ENCODE measurements around the gene RASAL3.
"Not testable (repeated sequence)": the region's sequence is repeated elsewhere in the genome, so short reads cannot be mapped to it uniquely, and the experiment has no call there.

RASAL3 gene

DNA sequence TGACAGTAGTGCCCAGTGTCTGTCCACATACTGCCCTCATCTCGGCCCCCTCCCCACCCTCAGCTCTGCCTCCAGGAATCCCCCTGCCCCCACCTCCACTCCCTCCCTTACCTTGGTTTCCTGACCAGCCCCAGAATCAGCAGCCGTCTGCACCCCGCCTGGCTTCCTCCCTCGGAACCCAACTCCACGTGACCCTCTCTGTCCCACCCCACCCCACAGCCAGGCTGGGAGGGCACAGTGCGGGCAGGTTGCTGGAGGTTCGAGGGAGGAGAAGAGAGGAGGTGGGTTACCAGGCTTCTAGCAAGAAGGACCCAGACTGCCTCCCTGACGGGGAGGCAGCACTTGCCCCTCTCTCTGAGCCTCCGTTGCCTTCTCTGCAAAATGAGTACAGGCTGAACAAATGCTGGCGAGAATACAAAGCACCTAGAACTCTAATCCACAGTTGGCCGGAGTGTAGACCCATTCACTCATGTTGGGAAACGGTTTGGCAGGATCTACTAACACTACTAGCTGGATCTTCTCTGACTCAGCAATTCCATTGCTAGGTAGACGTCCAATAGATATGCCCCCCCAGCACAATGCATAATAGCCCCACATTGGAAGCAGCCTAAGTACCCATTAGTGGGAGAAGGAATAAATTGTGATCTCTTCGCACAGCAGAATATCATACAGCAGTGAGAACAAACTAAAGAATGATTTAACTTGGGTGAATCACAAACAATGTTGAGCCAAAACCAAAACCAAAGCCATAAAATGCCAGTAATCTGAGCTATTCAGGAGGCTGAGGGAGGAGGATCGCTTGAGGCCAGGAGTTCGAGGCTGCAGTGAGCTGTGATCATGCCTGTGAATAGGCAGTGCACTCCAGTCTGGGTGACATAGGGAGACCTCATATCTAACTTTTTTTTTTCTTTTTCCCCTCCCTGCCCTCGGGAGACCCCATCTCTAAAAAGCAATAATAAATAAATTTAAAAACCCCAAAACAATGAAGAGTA lies at the start of gene RASAL3:
Gene RASAL3, minus strand, starts transcription at position 151 of the 992 bp plus-strand sequence. CDS start 186 bp downstream, outside the sequence.
- no peak for DNase-seq (ENCODE audit: low read depth, low spot score)

DNA sequence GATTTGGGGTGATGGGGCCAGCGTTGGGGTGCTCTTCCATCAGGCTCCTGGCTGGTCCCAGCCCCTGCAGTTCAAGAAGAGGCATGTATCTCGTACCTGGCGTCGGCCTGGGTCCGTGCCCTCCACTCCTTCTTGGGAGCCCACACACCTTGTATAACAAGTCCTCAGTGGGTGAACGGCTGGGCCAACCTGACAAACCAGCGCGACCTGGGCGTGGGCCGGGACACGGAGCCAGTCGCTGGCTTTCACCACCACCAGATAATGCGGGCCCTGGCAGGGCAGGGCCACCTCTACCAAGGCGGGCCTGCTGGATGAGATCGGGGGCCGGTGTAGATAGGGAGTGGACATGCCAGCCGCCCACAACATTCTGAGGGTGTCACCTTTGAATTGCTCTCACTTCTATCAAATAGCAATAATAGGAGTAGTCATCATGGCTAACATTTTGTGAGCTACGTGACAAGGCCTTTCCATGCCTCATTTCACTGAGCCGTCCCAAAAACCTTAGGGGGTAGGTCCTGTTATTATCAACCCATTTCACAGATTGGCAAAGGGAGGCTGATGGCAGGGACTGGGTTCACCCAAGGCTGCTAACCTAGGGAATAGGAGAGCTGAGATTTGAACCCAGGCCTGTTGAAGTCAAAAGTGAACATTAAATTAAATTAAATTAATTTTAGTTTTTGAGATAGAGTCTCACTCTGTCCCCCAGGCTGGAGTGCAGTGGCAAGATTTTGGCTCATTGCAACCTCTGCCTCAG lies 47.5 kb upstream of the RASAL3 start:
- DNase-seq (ENCODE audit: low read depth, low spot score) = no peak

DNA sequence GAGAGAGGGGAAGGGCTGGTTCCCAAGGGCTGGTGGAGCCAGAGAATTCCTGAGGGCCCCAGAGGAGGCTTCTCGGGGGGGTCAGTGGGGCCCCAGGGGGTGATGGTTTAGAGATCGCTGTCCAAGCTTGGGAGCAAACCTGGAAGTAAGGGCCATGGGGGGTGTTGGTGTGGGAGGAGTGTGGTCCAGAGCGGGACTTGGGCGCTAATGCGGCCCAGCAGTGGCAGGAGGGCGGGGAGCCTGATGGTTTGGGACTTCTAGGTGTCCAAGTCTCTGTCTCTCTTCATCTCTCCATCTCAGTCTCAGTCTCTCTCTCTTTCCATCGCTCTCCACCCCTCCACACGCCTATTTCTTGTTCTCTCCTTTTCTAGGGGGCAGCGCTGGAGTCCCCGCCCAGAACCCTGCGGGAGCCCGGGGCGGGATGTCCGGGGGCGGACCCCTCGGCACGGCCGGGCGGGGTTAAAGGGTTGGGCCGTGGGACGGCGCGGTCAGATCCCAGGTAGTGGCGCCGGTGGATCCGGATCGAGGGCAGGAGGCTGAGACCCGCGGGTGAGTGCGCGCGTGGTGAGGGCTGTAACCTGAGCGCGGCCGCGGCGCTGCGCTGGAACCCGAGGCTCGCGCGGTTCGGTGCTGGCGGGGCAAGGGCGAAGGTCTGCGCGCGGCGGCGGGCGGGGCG lies 43.8 kb upstream of the RASAL3 start, which contains the start of gene CYP4F22:
Gene CYP4F22, plus strand, starts transcription at position 491 of the 676 bp plus-strand sequence. CDS start 16,812 bp downstream, outside the sequence.
- DNase-seq (ENCODE audit: low read depth, low spot score) = no peak

DNA sequence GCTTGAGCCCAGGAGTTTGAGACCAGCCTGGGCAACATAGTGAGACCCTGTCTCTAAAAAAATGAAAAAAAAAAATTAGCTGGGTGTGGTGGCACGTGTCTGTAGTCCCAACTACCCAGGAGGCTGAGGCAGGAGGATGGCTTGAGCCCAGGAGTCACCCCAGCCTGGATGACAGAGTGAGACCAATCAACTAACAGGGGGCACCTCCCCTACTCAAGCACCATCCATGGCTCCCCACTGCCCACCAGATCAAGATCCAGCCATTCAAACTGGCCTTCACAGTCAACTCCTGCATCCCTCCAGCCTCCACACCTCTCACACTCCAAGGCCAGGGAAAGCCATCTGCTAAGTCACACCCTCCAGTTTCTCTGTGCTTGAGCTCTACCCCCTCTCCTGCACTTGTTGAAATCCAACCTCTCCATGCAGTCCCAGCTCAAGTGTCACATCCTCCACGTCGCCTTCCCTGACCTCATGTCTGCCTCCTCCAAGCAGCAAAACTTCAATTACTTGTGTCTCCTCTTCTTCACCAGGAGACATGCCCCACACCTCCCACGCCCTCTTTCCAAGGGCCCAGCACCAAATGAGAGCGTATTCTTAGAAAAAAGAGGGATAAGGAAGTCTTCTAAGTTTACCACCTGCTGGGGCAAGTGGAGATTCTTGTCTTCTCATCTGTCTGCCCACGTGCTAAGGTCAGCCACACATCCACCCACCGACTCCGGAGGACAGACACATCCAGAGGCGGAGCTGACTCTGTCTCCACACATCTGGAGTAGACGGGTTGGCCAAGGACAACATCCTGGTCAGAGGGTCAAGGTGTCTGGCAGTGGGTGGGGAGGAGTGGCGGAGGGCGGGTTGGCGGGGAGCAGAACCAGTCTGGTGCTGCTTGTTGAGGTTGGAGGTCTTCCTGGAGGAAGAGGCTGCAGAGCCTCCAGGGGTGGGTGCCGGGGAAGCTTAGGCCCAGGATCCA lies 43.0 kb upstream of the RASAL3 start:
- no peak for DNase-seq (ENCODE audit: low read depth, low spot score)

DNA sequence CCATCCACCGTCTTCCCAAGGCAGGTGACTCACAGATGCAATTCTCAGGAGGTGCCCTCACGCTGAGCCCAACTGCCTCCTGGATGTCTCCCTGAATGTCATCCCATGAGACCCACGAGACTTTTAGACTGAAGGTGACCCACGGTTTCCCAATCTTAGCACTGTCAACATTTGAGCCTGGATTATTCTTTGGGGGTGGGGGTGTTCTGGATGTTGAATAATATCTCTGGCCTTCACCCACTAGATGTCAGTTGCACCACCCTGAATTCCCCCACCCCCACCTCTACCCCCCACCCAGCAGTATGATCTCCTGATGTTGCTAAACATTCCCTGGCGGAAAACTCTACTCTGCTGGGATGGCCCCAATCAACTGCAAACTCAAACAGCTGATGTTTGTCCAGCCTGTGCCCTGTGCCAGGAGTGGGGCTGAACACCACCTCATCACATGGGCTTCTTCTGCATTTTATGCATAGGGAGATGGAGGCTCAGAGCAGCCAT lies 41.8 kb upstream of the RASAL3 start:
- DNase-seq (ENCODE audit: low read depth, low spot score) = no peak

DNA sequence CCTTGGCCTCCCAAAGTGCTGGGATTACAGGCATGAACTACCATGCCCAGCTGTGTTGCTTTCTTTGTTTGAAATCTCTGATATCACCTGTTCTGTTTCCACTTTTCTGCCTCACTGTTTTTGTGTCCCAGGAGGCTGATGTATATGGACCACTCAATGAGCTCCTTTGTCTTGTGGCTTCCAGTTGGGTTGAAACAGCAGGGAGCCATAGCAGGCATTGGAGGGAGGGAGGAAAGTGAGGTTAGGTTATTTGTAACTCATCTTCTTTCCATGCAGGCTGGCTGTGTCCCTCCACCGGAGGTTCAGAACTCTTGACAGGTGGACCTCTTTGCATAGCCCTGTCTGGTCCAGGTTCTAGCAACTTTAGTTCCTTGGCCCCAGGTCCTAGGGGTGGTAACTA lies 37.9 kb upstream of the RASAL3 start:
- DNase-seq (ENCODE audit: low read depth, low spot score) = no peak

DNA sequence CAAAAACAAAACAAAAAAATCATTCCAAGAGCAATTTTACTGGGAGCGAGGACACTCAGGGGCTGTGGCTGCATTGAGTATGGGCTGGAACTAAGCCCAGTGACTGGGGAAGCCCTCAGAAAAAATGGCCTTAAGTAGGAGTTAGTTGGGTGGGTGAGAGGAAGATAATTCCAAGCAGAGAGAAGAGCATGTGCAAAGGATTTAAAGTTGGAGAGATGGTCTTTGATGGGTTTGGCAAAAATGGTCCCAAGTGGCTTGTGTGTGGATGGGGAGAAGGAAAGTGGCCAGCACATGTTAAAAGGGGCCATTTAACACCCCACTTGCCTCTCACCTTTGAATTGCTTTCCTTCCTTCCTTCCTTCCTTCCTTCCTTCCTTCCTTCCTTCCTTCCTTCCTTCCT lies 37.3 kb upstream of the RASAL3 start:
- DNase-seq (ENCODE audit: low read depth, low spot score) = no peak

DNA sequence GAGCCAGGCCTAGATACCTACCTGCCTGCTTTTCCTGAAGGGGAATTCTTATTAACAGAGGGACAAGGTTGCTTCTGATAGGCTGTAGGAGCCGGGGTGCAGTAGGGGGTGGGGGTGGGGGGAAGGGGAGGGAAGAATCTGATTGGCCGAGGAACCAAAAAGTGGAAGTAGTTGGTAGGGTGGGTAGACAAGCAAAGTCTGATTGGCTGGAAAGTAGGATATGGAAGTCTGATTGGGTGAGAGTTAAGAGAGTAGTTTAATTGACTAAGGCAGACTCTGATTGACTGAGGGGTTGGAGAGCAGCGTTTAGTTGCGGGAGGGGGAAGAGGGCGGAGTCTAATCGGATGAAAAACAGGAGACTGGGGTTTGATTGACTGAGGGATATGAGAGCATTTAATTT lies 34.6 kb upstream of the RASAL3 start:
- DNase-seq (ENCODE audit: low read depth, low spot score) = no peak

DNA sequence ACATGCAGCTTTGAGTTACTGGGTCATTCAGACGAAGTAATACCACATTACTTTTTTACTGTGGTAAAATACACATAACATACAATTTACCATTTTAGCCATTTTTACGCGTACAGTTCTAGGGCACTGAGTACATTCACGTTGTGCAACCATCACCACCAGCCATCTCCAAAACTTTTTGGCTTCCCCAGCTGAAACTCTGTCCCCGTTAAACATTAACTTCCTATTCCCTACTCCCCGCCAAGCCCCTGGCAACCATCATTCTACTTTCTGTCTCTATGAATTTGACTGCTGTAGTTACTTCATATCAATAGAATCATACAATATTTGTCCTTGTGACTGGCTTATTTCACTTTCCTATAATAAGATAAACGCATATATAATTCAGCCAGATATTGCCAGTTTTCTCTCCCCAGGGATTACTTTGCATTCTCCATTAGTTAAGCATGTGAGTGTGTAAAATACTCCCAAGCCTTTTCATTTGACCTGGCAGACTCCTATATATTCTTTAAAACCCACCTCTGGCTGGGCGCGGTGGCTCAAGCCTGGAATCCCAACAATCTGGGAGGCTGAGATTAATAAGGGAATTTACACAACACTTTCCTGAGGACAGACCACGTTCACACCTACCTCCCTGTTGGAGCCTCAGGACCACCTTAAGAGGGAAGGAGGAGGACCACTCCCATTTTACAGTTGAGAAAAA lies 34.0 kb upstream of the RASAL3 start:
- DNase-seq (ENCODE audit: low read depth, low spot score) = no peak

DNA sequence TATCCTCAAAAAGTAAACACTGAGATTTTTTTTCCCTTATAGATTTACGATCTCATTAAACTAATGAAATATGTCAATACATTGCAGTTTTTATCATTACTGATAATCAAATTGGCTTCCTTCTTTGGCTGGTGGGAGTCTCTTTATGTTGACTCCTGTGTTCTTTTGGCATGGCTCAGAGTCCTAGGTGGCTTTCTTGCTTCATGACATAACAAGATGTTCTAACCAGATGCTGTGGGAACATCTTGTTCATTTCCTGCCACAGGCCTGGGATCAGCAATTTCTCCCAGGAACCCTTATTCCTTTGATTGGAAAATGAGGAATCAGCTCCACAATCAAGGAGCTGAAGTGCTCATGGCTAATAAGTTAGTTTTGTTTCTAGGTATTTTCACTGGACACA lies 30.8 kb upstream of the RASAL3 start:
- no peak for DNase-seq (ENCODE audit: low read depth, low spot score)

DNA sequence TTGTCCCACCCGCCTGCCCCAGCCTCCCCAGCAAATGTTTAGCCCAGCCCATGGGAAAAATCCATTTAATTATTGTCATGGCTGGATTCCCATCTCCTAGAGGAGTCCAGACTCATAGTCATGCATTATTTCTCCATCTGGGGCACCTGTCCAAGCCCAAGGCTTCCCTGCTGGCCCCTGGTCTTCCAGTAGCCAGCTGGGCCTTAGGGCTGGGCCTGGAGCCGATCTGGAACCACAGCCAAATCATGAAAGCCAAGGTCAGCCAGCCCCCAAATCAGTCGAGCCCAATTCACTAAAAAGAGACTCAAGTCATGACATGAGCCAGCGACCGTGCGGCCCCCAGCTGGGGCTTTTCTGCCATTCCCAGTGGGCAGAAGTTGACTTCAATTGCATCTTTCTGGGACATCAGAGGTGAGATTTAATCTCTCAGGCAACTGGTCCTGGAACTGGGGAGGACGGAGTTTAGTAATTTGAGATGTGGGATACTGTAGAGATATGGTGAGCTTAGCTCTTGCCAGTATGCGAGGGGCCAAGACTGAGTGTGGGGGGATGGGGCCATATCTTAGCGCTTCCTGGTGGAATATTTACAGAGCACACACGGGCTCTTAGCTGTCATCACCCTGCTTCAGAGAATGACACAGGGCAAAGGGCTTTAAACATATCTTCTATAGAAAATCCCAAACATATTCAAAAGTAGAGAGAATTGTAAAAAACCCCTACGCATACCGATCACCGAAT lies 24.3 kb upstream of the RASAL3 start:
- DNase-seq (ENCODE audit: low read depth, low spot score) = no peak

DNA sequence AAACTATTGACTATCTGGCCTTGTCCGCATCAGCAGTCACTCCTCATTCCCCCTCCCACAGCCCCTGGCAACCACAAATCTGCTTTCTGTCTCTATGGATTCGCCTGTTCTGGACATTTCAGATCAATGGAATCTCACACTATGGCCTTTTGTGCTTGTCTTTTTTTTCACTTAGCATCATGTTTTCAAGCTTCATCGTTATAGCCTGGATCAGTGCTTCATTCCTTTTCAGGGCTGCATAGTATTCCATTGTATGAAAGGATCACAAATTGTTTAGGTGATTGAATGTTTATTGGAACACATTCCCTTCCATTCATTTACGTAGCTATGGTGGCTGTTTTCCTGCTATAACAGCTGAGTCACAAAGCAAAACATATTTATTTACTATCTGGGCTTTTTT lies 22.7 kb upstream of the RASAL3 start:
- DNase-seq (ENCODE audit: low read depth, low spot score) = no peak

DNA sequence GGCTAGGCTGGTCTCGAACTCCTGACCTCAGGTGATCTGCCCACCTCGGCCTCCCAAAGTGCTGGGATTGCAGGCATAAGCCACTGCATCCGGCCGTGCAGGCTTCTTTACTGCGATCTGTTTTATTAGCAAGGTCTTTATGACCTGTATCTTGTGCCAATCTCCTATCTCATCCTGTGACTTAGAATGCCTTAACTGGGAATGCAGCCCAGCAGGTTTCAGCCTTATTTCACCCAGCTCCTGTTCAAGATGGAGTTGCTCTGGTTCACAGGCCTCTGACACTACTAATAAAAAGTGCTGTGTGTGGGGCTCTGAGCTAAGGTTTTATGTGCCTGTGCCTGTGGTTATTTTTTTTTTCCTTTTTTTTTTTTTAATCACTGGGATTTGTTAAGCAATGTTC lies 21.4 kb upstream of the RASAL3 start:
- not testable (repeated sequence) for DNase-seq (ENCODE audit: low read depth, low spot score)

DNA sequence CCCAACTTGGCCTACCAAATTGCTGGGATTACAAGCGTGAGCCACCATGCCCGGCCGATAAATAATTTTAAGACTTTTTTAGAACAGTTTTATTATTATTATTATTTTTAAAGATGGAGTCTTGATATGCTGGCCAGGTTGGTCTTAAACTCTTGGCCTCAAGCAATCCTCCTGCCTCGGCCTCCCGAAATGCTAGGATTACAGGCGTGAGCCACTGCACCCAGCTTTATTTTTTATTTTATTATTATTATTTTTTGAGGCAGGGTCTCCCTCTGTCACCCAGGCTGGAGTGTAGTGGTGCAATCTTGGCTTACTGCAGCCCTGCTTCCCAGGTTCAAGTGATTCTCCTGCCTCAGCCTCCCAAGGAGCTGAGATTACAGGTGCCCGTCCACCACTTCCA lies 16.7 kb upstream of the RASAL3 start:
- DNase-seq (ENCODE audit: low read depth, low spot score) = not testable (repeated sequence)

DNA sequence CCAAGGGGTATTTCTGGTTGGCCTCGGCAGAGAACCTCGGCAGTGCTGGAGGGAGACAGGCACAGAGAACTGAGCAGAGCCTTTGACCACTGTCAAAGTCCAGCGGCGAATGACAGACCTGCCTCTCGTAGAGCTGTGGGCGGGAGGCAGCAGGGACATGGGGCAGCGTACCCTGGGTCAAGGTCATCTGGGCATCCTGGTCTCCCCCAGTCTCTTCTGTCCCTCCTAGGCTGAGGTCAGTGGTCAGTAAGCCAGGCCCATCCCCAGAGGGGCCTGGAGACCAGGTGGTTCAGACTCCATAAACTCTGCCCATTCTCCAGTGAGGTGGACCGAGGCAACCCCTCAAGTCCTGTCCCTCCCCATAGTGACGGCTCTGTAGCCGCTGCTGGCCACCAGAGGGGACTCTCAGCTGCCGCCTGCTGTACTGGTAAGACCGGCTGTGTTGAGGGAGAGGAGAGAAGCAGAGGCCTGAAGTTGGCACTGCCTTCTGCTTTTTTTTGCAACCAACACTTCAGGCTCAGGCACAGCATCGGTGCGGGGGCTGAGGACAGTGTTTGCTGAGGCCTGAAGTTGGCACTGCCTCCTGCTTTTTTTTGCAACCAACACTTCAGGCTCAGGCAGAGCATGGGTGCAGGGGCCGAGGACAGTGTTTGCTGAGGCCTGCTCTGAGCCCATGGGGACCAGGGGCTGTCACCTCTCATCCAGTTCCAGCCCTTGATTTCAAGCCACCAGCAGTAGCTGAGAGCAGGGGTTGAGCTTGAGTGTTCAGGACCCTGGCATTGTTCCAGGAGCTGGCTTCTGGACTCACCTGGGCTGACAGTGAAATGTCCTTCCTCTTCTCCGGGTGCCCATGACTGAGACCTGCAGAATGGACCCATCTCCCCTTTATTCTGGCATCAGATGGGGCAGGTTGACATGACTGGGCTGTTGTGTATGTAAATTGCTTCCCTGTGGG lies 15.3 kb upstream of the RASAL3 start, which contains the start of gene PGLYRP2:
Gene PGLYRP2, minus strand, starts transcription at position 111 of the 955 bp plus-strand sequence. CDS start 130 bp downstream, outside the sequence.
- DNase-seq (ENCODE audit: low read depth, low spot score) = no peak

DNA sequence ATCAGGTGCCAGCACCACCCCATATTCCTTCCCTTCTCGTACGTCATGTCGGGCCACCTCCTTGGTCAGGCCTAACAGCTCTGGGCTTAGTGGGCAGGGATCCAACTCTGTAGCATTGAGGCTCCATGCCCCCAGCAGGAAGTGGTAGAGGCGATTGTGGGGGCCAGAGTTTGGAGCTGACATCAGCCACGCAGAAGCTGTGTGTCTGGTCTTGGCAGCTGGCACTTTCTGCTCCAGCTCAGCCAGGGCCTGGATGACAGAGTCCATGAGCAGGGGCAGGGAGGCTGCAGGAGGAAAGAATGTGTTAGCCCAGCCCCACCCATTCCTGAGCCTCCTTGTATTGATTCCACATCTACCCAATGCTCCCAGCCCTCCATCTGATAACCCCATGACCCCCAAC lies 12.0 kb upstream of the RASAL3 start:
- no peak for DNase-seq (ENCODE audit: low read depth, low spot score)

DNA sequence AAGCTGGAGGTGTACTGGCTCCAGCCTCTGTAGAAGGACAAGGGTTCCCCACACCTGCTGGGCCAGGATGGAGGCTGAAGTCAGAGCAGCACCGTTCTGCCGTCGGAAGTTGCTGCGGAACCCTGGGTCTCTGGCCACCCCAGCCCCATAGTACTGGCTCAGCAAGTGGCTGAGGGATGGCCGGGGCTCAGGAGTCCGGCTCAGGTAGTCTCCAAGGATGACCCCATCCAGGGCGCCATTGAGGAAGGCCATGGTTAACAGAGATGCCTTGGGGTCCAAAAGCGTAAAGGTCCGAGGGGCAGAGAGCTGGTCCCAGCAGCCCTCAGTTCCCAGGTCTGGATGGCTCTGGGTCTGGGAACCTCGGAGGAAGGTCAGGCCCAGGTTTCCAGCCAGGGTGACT lies 11.3 kb upstream of the RASAL3 start:
- no peak for DNase-seq (ENCODE audit: low read depth, low spot score)

DNA sequence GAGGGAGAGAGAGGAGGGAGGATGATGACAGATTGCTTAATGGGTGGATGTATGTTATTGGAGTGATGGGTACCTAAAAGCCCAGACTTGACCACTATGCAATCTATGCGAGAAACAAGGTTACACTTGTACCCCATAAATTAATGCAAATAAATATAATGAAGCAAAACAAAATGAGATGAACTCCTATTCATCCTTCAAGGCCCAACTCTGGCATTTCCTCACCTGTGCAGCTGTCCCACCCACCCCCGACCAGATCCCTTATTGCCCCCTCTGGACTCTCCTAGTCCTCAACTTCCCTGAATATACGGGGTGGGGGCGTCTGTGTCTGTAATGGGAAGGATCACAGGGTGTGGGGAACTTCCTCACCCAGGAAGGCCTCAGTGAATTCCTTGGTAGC lies 10.8 kb upstream of the RASAL3 start:
- no peak for DNase-seq (ENCODE audit: low read depth, low spot score)
